Ishikawa (cell line): ENCODE results near the gene UBE2QL1.

ENCODE experiments used
- CEBPB ChIP-seq: IDR thresholded peaks from 2 replicates; pipeline ENCODE4 v1.6.1; 2012
- CREB1 ChIP-seq: IDR thresholded peaks from 2 replicates; pipeline ENCODE4 v1.6.1; 2012; ENCODE audit warnings: low read depth
- EGR1 ChIP-seq: IDR thresholded peaks from 2 replicates; pipeline ENCODE4 v1.6.1; 2012
- EP300 ChIP-seq: IDR thresholded peaks from 2 replicates; pipeline ENCODE4 v1.6.1; 2012; ENCODE audit warnings: borderline replicate concordance
- FOXM1 ChIP-seq: IDR thresholded peaks from 2 replicates; pipeline ENCODE4 v1.6.1; 2012; ENCODE audit warnings: low read depth, borderline replicate concordance
- NFIC ChIP-seq: IDR thresholded peaks from 2 replicates; pipeline ENCODE4 v1.6.1; 2012
- RAD21 ChIP-seq: IDR thresholded peaks from 2 replicates; pipeline ENCODE4 v1.6.1; 2012; ENCODE audit warnings: low read depth
- TAF1 ChIP-seq: IDR thresholded peaks from 2 replicates; pipeline ENCODE4 v1.6.1; 2012; ENCODE audit warnings: low read depth, mild to moderate bottlenecking
- TCF12 ChIP-seq: IDR thresholded peaks from 2 replicates; pipeline ENCODE4 v1.6.1; 2012; ENCODE audit warnings: low read depth
- TEAD4 ChIP-seq: IDR thresholded peaks from 2 replicates; pipeline ENCODE4 v1.6.1; 2012
- YY1 ChIP-seq: IDR thresholded peaks from 2 replicates; pipeline ENCODE4 v1.6.1; 2012; ENCODE audit warnings: low read depth
- ZBTB7A ChIP-seq: IDR thresholded peaks from 2 replicates; pipeline ENCODE4 v1.6.1; 2012; ENCODE audit warnings: low read depth
- TF ChIP-seq, protein P1 (sequence below): IDR thresholded peaks from 2 replicates; pipeline ENCODE4 v1.6.1; 2012; ENCODE audit warnings: low read depth, mild to moderate bottlenecking
- TF ChIP-seq, protein P2 (sequence below): IDR thresholded peaks from 2 replicates; pipeline ENCODE4 v1.6.1; 2012
- TF ChIP-seq, protein P3 (sequence below): IDR thresholded peaks from 2 replicates; pipeline ENCODE4 v1.6.1; 2012

Gene UBE2QL1

DNA sequence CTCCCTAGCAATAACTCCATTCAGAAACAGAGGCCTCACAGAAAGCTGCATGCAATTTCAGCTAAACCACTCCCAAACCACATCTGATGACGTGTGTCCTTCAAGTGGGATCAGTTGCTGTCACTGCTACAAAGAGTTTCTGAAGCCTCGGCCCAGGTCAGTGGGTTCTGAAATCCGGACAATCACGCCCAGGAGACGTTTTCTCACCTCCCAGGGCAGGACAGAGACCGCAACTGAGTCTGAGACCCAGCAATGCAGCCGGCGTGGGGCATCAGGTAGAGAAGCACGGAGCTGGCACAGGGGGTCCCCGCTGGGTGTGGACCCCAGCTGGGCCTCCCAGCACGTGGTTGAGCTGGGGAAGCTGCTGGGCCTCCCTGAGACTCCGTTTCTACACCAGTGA lies 2.6 kb upstream of the UBE2QL1 start:
- TF ChIP-seq TCF12 (no peak), CEBPB (no peak), RAD21 (no peak), EGR1 (no peak)
- TF ChIP-seq, protein P1, sequence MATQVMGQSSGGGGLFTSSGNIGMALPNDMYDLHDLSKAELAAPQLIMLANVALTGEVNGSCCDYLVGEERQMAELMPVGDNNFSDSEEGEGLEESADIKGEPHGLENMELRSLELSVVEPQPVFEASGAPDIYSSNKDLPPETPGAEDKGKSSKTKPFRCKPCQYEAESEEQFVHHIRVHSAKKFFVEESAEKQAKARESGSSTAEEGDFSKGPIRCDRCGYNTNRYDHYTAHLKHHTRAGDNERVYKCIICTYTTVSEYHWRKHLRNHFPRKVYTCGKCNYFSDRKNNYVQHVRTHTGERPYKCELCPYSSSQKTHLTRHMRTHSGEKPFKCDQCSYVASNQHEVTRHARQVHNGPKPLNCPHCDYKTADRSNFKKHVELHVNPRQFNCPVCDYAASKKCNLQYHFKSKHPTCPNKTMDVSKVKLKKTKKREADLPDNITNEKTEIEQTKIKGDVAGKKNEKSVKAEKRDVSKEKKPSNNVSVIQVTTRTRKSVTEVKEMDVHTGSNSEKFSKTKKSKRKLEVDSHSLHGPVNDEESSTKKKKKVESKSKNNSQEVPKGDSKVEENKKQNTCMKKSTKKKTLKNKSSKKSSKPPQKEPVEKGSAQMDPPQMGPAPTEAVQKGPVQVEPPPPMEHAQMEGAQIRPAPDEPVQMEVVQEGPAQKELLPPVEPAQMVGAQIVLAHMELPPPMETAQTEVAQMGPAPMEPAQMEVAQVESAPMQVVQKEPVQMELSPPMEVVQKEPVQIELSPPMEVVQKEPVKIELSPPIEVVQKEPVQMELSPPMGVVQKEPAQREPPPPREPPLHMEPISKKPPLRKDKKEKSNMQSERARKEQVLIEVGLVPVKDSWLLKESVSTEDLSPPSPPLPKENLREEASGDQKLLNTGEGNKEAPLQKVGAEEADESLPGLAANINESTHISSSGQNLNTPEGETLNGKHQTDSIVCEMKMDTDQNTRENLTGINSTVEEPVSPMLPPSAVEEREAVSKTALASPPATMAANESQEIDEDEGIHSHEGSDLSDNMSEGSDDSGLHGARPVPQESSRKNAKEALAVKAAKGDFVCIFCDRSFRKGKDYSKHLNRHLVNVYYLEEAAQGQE, result no peak

DNA sequence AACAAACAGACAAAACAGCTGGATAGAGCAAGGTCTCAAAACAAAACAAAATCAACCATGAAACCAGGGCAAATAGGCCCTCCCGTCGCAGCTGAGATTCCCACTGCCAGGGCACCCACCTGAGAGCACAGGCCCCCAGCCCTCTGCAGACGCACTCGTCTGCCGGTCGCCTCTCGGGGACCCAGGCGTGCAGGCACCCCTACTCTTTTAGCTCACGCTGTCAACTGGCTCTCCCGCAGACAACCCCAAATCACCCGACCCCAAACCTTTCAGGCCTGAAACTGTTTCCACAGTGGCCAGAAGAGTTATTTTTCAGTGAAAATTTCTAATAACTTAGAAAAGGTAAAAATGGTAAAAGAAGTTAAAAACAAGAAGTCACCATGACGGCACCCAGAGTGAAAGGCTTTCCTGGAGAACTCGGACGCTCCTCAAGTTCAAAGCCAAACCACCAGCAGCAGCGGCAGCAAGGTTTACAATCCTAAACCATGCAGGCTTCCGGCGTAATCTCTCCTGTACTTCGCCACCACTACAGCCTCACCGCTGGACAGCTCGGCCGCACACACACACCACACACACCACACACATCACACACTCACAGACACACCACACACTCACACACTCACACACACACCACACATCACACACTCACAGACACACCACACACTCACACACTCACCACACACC lies 1.9 kb upstream of the UBE2QL1 start:
- TF ChIP-seq FOXM1 (no peak), TAF1 (no peak), NFIC (no peak), CEBPB (no peak), RAD21 (no peak), TEAD4 (no peak), ZBTB7A (no peak), YY1 (no peak), EGR1 (no peak), CREB1 (no peak), EP300 (no peak), TCF12 (no peak)
- TF ChIP-seq, protein P2, sequence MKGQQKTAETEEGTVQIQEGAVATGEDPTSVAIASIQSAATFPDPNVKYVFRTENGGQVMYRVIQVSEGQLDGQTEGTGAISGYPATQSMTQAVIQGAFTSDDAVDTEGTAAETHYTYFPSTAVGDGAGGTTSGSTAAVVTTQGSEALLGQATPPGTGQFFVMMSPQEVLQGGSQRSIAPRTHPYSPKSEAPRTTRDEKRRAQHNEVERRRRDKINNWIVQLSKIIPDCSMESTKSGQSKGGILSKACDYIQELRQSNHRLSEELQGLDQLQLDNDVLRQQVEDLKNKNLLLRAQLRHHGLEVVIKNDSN, result no peak
- TF ChIP-seq, protein P3, sequence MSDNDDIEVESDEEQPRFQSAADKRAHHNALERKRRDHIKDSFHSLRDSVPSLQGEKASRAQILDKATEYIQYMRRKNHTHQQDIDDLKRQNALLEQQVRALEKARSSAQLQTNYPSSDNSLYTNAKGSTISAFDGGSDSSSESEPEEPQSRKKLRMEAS, result no peak
- TF ChIP-seq, protein P1, result no peak

DNA sequence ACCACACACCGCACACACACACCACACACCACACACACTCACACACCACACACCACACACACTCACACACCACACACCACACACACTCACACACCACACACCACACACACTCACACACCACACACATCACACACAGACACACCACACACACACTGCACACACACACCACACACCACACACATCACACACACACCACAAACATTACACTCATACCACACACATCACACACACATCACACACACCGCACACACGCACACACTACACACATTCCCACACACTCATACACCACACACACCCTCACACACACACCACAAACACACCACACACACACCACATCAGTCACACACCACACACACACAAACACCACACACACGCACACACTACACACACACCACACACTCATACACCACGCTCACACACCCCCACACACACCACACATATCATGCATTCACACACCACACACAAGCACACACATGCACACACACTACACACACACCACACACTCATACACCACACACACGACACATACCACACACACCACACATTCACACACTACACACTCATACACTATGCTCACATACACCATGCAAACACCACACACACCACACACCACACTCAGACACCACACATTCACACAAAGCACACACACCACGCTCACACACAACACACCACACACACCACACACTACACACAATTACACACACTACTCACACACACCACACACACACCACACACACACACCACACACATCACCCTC lies 1.1 kb upstream of the UBE2QL1 start:
- TF ChIP-seq TEAD4 (no peak), EGR1 (no peak), CREB1 (no peak), NFIC (no peak), ZBTB7A (no peak), TAF1 (no peak), RAD21 (no peak), CEBPB (no peak), YY1 (no peak), FOXM1 (no peak), EP300 (no peak), TCF12 (no peak)
- TF ChIP-seq, protein P3, result no peak
- TF ChIP-seq, protein P2, result no peak
- TF ChIP-seq, protein P1, result no peak

DNA sequence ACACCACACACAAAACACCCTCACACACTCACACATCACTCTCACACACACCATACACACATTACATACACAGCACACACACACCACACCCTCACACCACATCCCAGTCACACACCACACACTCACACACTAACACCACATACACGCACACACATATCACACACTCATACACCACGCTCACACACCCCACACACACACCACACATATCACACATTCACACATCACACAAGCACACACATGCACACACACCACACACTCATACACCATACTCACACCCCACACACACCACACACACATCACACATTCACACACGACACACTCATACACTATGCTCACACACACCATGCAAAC lies 543 bp upstream of the UBE2QL1 start:
- TF ChIP-seq EGR1 (no peak), FOXM1 (no peak), TAF1 (no peak), TCF12 (no peak)
